ENCODE measurements around the gene GNAL. TPM values are rescaled to one million over a fixed set of nuclear protein-coding genes. Genes with fewer than 3 reads are reported as not detected.

Gene GNAL
- total RNA-seq, 4 donors from 2014 or later = 4.4 to 35.4 (median 9.1) TPM

- Histone ChIP-seq H3K36me3 (no peaks in the 10 kb centered on the region), H3K27me3 (peaks cover 2 to 8% (median 5%) of the 10 kb centered on the region in 3 donors), H3K9me3 (no peaks in the 10 kb centered on the region), H3K4me1 (no peaks in the 10 kb centered on the region), H3K27ac (no peak overlapping the region), H3K4me3 (no peak overlapping the region)
- TF ChIP-seq POLR2A (IDR thresholded peaks at IDR 0.05) (no peak), CTCF (IDR thresholded peaks at IDR 0.05 in 4 of 5, conservative IDR thresholded peaks at IDR 0.05 in 1 of 5) (no peak)
- intact Hi-C loops (cut with DNase I; ENCODE audit: low total_unique reads) (no loop called here), in situ Hi-C loops (cut with MboI; ENCODE audit: low sequenced_read_pairs in 4 of 4) (no loop called here)
- no peak for ATAC-seq
- DNase-seq = no peak
These were observed 14.9 kb upstream of the GNAL start for GRCh38 chr18:11674119-11674518.

GRCh38 chr18:11676386-11676785 is 12.7 kb upstream of the GNAL start:
- Histone ChIP-seq H3K4me1 (no peaks in the 10 kb centered on the region), H3K27ac (no peak overlapping the region), H3K4me3 (no peak overlapping the region), H3K9me3 (no peaks in the 10 kb centered on the region), H3K27me3 (peaks cover 5 to 19% (median 5%) of the 10 kb centered on the region in 3 donors), H3K36me3 (no peaks in the 10 kb centered on the region)
- TF ChIP-seq POLR2A (IDR thresholded peaks at IDR 0.05) (no peak), CTCF (IDR thresholded peaks at IDR 0.05 in 4 of 5, conservative IDR thresholded peaks at IDR 0.05 in 1 of 5) (no peak)
- in situ Hi-C loops (cut with MboI; ENCODE audit: low sequenced_read_pairs in 4 of 4) (no loop called here), intact Hi-C loops (cut with DNase I; ENCODE audit: low total_unique reads) (no loop called here)
- DNase-seq = no peak
- ATAC-seq = no peak

- TF ChIP-seq CTCF (IDR thresholded peaks at IDR 0.05 in 4 of 5, conservative IDR thresholded peaks at IDR 0.05 in 1 of 5) (no peak), POLR2A (IDR thresholded peaks at IDR 0.05) (no peak)
- intact Hi-C loops (cut with DNase I; ENCODE audit: low total_unique reads) = no loop called here
- Histone ChIP-seq H3K27ac (no peak overlapping the region), H3K27me3 (peaks cover 5 to 19% (median 5%) of the 10 kb centered on the region in 3 donors), H3K9me3 (no peaks in the 10 kb centered on the region), H3K4me3 (no peak overlapping the region), H3K4me1 (no peaks in the 10 kb centered on the region), H3K36me3 (no peaks in the 10 kb centered on the region)
- DNase-seq = no peak
- no peak for ATAC-seq
- in situ Hi-C loops (cut with MboI; ENCODE audit: low sequenced_read_pairs in 4 of 4) = no loop called here
These were observed 12.2 kb upstream of the GNAL start for GRCh38 chr18:11676867-11677266.

- in situ Hi-C loops (cut with MboI; ENCODE audit: low sequenced_read_pairs in 4 of 4) (no loop called here), intact Hi-C loops (cut with DNase I; ENCODE audit: low total_unique reads) (no loop called here)
- Histone ChIP-seq H3K4me1 (no peaks in the 10 kb centered on the region), H3K27me3 (peaks cover 5 to 19% (median 5%) of the 10 kb centered on the region in 3 donors), H3K36me3 (no peaks in the 10 kb centered on the region), H3K9me3 (no peaks in the 10 kb centered on the region), H3K27ac (no peak overlapping the region), H3K4me3 (no peak overlapping the region)
- DNase-seq (no peak), ATAC-seq (no peak)
- TF ChIP-seq POLR2A (IDR thresholded peaks at IDR 0.05) (no peak), CTCF (IDR thresholded peaks at IDR 0.05 in 4 of 5, conservative IDR thresholded peaks at IDR 0.05 in 1 of 5) (no peak)
These were observed 10.9 kb upstream of the GNAL start for GRCh38 chr18:11678211-11678610.
